AG08396 (cell line): Measurements from ENCODE around the gene PET117.
"Not testable (repeated sequence)": the region's sequence is repeated elsewhere in the genome, so short reads cannot be mapped to it uniquely, and the experiment has no call there.

Experiments used
- DNase-seq: peaks from one replicate; pipeline ENCODE4 v3.0.0; 2012; ENCODE audit warnings: low spot score, mixed read lengths

Gene PET117

DNA sequence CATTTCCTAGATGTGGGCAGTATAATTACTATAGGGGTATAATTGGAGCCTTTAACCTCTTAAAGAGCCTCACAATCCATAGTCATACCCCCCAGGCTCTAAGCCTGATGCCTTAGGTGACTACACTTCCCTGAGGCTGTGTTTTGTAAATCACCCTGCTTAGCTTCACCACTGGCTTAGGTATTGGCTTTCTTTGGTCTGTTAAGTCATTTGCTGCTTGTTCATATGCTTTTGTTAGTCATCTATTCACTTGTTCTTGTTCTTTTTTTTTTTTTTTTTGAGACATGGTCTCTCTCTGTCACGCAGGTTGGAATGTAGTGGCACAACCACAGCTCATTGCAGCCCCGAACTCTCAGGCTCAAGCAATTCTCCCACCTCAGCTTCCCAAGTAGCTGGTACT lies 26.7 kb downstream of the PET117 start:
- DNase-seq, result no peak

DNA sequence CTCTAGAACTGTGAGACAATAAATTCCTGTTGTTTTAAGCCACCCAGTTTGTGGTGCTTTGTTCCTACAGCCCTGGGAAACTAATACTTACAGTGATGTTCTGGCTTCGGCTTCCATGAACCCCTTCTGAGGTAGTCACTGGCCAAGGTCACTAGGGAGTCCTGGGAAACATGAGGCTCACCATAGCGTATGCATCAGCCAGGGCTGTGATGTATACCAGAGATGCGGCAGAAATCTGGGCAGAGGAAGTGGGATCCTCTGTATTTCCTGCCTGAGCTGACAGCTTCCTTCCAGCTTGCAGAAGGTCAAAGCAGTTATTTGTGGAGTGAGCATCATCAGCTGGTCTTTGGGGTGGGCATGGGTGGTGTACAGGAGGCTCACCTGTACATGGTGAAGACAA lies 27.9 kb downstream of the PET117 start:
- no peak for DNase-seq

GRCh38 chr20:18166241-18166881 lies 28.7 kb downstream of the PET117 start:
- DNase-seq, result no peak

GRCh38 chr20:18166950-18167349 lies 29.3 kb downstream of the PET117 start:
- no peak for DNase-seq

DNA sequence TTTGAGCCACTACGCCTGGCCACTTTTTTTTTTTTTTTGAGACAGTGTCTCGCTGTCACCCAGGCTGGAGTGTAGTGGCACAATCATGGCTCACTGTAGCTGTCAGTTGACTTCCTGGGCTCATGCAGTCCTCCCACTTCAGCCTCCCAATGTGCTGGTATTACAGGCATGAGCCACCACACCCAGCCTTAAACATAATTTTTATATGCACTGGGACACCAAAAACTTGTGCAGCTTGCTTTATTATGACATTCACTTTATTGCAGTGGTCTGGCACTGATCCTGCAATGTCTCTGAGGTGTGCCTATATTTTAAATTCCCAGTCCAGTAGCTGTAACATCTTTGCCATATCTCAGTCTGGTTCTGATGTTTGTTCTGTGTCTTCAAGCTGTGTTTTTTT lies 34.7 kb downstream of the PET117 start:
- DNase-seq, result no peak

DNA sequence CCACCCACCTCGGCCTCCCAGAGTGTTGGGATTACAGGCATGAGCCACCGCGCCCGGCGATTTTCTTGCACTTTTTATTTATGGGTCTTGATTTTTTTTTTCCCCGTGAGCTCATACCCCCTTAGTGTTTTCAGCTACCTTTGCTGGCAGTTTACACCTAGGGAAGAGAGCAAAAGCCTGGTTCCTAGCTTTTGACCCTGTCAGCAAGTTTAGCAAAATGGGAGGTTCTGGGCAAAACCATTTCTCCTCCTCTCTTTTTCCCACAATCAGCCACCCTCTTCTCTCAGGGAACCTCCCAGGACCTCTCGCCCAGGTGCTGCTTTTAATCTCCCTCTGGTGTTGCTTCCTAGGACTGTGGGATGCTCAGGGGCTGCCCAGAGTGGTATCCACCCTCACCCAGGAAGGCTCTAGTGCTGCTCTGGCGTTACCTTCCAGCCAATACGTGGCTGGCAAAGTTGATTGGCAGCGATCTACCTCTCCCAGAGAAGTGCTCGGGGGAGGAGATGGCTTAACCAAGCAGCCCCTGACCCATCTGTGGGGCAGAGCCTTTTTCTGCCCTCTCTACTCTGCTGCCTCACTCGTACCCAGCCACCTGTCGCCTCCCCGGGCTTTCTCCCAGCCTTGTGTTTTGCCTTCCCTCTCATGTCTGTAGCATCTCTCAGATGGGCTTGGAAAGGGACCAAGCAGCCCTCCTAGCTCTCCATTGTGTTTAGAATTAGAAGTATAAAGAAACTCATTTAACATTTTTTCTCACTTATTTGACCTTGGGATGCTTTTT lies 37.4 kb downstream of the PET117 start:
- no peak for DNase-seq

DNA sequence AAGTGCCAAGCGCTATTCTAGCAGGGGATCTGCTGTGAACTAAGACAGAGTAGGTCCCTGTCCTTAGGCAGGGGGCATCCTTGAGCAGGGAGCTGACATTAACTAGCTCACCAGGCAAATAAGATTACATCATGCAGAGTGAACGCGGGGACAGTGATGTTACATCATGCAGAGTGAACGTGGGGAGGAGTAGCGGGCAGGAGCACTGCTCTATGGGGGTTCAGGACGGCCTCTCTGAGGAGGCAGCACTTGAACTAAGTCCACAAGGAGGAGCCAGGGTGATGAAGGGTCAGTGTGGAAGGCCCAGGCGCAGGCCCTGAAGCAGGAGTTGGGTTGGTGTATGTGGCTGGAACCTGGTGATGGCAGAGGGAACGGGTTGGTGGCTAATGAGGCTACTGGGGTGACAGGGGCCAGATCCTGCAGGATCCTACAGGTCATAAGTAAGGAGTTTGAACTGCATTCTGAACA lies 38.7 kb downstream of the PET117 start:
- no peak for DNase-seq

DNA sequence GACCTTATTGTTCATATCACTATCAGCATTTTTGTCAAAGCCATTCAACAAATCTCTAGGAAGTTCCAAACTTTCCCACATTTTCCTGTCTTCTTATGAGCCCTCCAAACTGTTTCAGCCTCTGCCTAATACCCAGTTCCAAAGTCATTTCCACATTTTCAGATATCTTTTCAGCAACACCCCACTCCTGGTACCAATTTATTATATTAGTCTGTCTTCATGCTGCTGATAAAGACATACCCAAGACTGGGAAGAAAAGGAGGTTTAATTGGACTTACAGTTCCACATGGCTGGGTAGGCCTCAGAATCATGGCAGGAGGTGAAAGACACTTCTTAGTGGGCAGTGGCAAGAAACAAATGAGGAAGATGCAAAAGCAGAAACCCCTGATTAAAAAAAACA lies 42.7 kb downstream of the PET117 start:
- not testable (repeated sequence) for DNase-seq

DNA sequence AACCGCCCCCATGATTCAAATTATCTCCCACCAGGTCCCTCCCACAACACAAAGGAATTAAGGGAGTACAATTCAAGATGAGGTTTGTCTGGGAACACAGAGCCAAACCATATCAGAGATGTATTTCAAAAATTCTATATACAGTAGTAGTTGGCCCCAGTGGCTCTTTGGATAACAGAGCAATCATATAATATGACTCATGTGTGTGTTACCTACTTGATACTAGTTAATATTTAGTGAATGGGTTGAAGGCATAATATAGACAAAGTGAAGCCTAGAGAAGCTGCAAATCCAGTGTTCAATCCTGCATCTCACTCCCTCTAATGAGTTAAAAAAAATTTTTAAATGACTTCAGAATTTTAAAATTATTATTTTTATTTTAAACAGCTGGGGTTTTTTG lies 43.2 kb downstream of the PET117 start:
- DNase-seq, result no peak

DNA sequence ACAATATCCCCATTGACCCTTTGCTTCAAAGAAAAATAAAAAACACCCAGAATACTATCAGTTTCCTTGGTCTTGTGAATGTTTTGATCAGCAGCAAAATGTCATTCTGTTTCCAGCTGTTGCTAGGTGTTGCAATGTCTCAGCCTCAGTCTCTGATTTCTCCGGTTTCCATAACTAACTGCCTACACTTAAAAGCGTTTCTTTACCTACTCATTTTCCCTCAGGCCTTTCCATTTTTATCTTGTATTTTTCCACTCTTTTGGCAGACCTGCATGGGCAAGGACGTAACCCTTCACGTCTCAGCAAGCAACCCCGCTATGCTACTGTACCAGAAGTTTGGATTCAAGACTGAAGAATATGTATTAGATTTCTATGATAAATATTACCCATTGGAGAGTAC lies 49.4 kb downstream of the PET117 start:
- no peak for DNase-seq

DNA sequence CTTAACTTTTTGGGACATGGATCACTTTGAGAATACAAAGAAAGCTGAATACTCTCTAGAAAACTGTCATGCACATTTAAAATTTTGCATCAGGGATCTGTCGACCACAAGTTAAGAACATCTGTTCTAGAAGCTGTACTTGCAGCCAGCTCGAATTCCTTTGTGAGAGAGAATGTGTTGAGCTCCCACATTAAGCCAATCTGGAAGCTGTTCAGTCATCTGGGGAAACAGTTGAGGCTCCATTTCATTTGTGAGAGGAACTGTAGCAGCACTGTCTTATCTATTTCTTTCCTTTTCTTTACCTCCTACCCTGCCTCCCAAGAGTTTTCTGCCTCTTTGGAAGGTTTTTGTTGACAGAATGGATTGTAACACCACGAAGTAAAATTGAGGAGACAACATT lies 50.8 kb downstream of the PET117 start:
- DNase-seq, result no peak

DNA sequence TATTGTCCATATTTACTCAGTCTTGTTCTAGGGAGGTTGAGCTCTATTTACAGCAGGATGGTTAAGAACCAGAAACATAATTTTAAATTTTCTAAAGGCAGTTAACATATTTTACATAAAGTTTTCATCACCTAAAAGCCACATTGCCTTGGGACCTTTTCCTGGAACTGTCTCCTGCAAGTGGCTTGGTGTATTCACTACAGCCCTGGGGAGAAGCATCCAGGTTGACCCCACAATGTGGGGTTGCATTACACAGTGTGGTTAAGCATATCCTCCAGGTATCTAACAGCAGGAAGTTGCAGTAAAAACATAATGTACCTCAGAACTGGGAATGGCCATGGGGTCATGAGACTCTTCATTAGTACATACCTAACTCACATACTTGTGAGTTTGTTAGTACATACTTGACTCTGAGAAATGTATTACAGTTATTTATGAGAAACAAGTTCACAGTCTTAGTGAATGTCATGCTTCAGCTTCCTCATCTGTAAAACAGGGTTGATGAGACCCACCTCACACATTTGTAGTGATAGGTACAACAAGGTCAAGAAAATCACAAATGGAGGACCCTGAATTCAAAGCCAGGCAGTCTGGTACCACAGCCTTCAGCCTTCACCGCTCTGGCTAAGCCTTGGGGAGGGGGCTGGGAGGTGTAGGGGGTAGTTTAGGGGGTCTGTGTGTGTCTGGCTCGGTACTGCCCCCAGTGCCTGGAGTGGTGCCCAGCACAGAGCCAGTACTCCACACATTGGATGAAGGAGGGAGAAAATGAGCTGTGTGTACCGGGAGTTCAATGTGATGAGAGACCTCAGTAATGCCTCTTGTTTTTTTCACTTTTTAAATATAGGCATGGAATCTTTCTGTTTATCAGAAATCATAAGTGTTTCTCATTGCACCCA lies 52.9 kb downstream of the PET117 start:
- no peak for DNase-seq

GRCh38 chr20:18191306-18191705 lies 53.6 kb downstream of the PET117 start:
- DNase-seq, result no peak
